ENCODE measurements around the gene AMPH.

AMPH gene

GRCh38 chr7:38424750-38425463 lies 206.3 kb downstream of the AMPH start:
- Histone ChIP-seq H3K4me3 (ENCODE audit: low read depth, low read length) (no peak overlapping the region), H2AFZ (no peak overlapping the region), H3K4me2 (ENCODE audit: low read length) (no peak overlapping the region), H3K9ac (no peak overlapping the region), H3K9me3 (ENCODE audit: control insufficient read depth, low read length) (peaks cover 3% of the 10 kb centered on the region), H3K36me3 (ENCODE audit: control insufficient read depth, insufficient read depth, low read length) (no peaks in the 10 kb centered on the region), H3K27me3 (ENCODE audit: control insufficient read depth, insufficient read depth, low read length) (no peaks in the 10 kb centered on the region), H3K79me2 (no peaks in the 10 kb centered on the region), H3K27ac (no peak overlapping the region), H3K4me1 (no peaks in the 10 kb centered on the region)
- TF ChIP-seq, protein P1, sequence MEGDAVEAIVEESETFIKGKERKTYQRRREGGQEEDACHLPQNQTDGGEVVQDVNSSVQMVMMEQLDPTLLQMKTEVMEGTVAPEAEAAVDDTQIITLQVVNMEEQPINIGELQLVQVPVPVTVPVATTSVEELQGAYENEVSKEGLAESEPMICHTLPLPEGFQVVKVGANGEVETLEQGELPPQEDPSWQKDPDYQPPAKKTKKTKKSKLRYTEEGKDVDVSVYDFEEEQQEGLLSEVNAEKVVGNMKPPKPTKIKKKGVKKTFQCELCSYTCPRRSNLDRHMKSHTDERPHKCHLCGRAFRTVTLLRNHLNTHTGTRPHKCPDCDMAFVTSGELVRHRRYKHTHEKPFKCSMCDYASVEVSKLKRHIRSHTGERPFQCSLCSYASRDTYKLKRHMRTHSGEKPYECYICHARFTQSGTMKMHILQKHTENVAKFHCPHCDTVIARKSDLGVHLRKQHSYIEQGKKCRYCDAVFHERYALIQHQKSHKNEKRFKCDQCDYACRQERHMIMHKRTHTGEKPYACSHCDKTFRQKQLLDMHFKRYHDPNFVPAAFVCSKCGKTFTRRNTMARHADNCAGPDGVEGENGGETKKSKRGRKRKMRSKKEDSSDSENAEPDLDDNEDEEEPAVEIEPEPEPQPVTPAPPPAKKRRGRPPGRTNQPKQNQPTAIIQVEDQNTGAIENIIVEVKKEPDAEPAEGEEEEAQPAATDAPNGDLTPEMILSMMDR (IDR thresholded peaks at IDR 0.05), result no peak

DNA sequence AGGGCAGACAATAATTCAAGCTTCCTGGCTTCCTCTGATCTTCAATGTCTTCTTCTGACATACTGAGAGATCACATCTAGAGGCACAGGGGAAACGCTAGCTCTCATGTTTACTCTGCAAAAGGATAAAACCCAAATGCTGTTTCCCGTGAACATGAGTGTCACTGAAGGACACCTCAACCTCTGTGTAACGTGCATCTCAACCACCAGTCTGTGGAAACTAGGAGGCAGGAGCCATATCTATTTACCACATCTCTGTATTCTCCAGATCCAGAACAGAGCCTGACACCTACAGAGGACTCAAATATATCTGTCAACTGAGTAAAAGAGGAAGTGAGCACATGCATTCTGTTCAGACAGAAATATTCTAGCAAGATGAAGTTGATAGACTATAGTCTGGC lies 217.4 kb downstream of the AMPH start:
- H3K4me1 ChIP-seq, result no peaks in the 10 kb centered on the region
- no peak overlapping the region for H3K9ac ChIP-seq
- H3K27me3 ChIP-seq (ENCODE audit: control insufficient read depth, insufficient read depth, low read length), result no peaks in the 10 kb centered on the region
- TF ChIP-seq, protein P1 (IDR thresholded peaks at IDR 0.05), result no peak
- H3K27ac ChIP-seq, result no peak overlapping the region
- no peaks in the 10 kb centered on the region for H3K36me3 ChIP-seq (ENCODE audit: control insufficient read depth, insufficient read depth, low read length)
- no peaks in the 10 kb centered on the region for H3K9me3 ChIP-seq (ENCODE audit: control insufficient read depth, low read length)
- H3K4me2 ChIP-seq (ENCODE audit: low read length), result no peak overlapping the region
- no peaks in the 10 kb centered on the region for H3K79me2 ChIP-seq
- H2AFZ ChIP-seq, result no peak overlapping the region
- H3K4me3 ChIP-seq (ENCODE audit: low read depth, low read length), result no peak overlapping the region

DNA sequence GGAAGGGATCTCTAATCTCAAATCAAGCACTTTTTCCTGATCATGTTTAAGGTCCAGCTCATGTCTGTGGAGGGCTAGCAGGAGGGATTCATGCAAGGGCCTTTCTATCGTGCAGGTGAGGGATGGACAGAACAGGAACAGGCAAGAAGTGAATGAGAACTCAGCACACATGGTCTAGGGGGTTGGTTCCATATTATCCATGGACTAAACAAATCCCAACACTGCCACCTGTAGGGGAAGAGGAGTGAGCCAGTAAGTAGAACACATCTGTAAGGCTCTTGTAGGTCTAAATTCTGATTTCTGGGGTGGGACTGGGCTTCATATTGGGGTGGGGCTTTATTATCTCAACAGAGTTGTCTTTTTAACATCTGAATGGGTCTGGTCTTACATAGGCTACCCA lies 219.8 kb downstream of the AMPH start:
- TF ChIP-seq, protein P1 (IDR thresholded peaks at IDR 0.05), result peak; percentile 16
- Histone ChIP-seq H3K36me3 (ENCODE audit: control insufficient read depth, insufficient read depth, low read length) (no peaks in the 10 kb centered on the region), H3K4me2 (ENCODE audit: low read length) (no peak overlapping the region), H3K4me1 (no peaks in the 10 kb centered on the region), H3K27ac (no peak overlapping the region), H3K79me2 (no peaks in the 10 kb centered on the region), H3K9me3 (ENCODE audit: control insufficient read depth, low read length) (no peaks in the 10 kb centered on the region), H3K9ac (no peak overlapping the region), H2AFZ (no peak overlapping the region), H3K27me3 (ENCODE audit: control insufficient read depth, insufficient read depth, low read length) (no peaks in the 10 kb centered on the region), H3K4me3 (ENCODE audit: low read depth, low read length) (no peak overlapping the region)

- no peaks in the 10 kb centered on the region for H3K27me3 ChIP-seq (ENCODE audit: control insufficient read depth, insufficient read depth, low read length)
- no peaks in the 10 kb centered on the region for H3K79me2 ChIP-seq
- H3K4me3 ChIP-seq (ENCODE audit: low read depth, low read length), result no peak overlapping the region
- H3K27ac ChIP-seq, result no peak overlapping the region
- TF ChIP-seq, protein P1 (IDR thresholded peaks at IDR 0.05), result no peak
- no peaks in the 10 kb centered on the region for H3K36me3 ChIP-seq (ENCODE audit: control insufficient read depth, insufficient read depth, low read length)
- no peak overlapping the region for H3K4me2 ChIP-seq (ENCODE audit: low read length)
- H3K9me3 ChIP-seq (ENCODE audit: control insufficient read depth, low read length), result no peaks in the 10 kb centered on the region
- peak overlapping the region; percentile 50 for H2AFZ ChIP-seq
- no peak overlapping the region for H3K9ac ChIP-seq
- H3K4me1 ChIP-seq, result no peaks in the 10 kb centered on the region
Measured at GRCh38 chr7:38410056-38410455, 221.1 kb downstream of the AMPH start.

GRCh38 chr7:38409531-38409930 lies 221.6 kb downstream of the AMPH start:
- H2AFZ ChIP-seq, result no peak overlapping the region
- H3K4me2 ChIP-seq (ENCODE audit: low read length), result no peak overlapping the region
- H3K79me2 ChIP-seq, result no peaks in the 10 kb centered on the region
- H3K27me3 ChIP-seq (ENCODE audit: control insufficient read depth, insufficient read depth, low read length), result no peaks in the 10 kb centered on the region
- no peak overlapping the region for H3K9ac ChIP-seq
- TF ChIP-seq, protein P1 (IDR thresholded peaks at IDR 0.05), result no peak
- no peaks in the 10 kb centered on the region for H3K4me1 ChIP-seq
- no peaks in the 10 kb centered on the region for H3K36me3 ChIP-seq (ENCODE audit: control insufficient read depth, insufficient read depth, low read length)
- H3K27ac ChIP-seq, result no peak overlapping the region
- H3K9me3 ChIP-seq (ENCODE audit: control insufficient read depth, low read length), result no peaks in the 10 kb centered on the region
- H3K4me3 ChIP-seq (ENCODE audit: low read depth, low read length), result no peak overlapping the region

Data from parathyroid adenoma (tissue), 2 donors.